Motor neuron (in vitro differentiated cells): ENCODE results near the gene BABAM2. TPM values are rescaled to one million over a fixed set of nuclear protein-coding genes. Genes with fewer than 3 reads are reported as not detected.
A peak's percentile ranks its signal among the peaks of the same experiment; 100 is the strongest.

Experiments
- ATAC-seq, 8 experiments: fragments of 200-7000 bp; cut with Tn5 transposase; replicated peaks in 6 of 8; 2 replicates each; pipeline ENCODE4 v1.8.0; 2021; ENCODE audit warnings: mild to moderate bottlenecking in 8 of 8, moderate library complexity in 8 of 8
- H3K27ac ChIP-seq, 2 donors: fragments of 250-450 bp; sonication (Bioruptor Pico); 2 replicates each; pipeline ENCODE4 v1.9.0; 2021; ENCODE audit warnings: antibody characterized with exemption in 2 of 2, mild to moderate bottlenecking in 2 of 2, moderate library complexity in 1 of 2
- H3K4me1 ChIP-seq, 2 donors: fragments of 250-450 bp; sonication (Bioruptor Pico); replicated peaks in 1 of 2; 2 replicates each; pipeline ENCODE4 v1.6.1; 2021; ENCODE audit warnings: antibody characterized with exemption in 2 of 2, mild to moderate bottlenecking in 2 of 2, moderate library complexity in 1 of 2
- H3K4me3 ChIP-seq, 5 donors: fragments of 250-450 bp; sonication (Bioruptor Pico); 2 replicates each; pipeline ENCODE4 v1.9.0; 2021; ENCODE audit warnings: antibody characterized with exemption in 5 of 5, mild to moderate bottlenecking in 5 of 5, moderate library complexity in 4 of 5
- WGBS, 10 experiments: fragments of 450-650 bp; shearing (Covaris generic); methylation state at CpG; one replicate each; pipeline ENCODE4 v1.0.0; 2022; 5-methylcytosine and 5-hydroxymethylcytosine counted together
- in situ Hi-C, 9 experiments: fragments of 400-800 bp; cut with MboI; loops; one replicate each; pipeline ENCODE4 v1.15.0; 2021; ENCODE audit warnings: low sequenced_read_pairs in 9 of 9, low pct_unique_long_range_greater_than_20kb in 2 of 9; ENCODE audit not compliant: unreplicated experiment in 9 of 9
- total RNA-seq, 8 experiments: library from RNA; unstranded; fragments of 300-600 nt; gene quantifications; 2 replicates each; pipeline versions ENCODE4 v1.2.3 to v1.2.4, GENCODE V29; 2022

The BABAM2 gene
- total RNA-seq, 8 experiments from 2014 or later: 16.4 to 110 (median 36.4) TPM

DNA sequence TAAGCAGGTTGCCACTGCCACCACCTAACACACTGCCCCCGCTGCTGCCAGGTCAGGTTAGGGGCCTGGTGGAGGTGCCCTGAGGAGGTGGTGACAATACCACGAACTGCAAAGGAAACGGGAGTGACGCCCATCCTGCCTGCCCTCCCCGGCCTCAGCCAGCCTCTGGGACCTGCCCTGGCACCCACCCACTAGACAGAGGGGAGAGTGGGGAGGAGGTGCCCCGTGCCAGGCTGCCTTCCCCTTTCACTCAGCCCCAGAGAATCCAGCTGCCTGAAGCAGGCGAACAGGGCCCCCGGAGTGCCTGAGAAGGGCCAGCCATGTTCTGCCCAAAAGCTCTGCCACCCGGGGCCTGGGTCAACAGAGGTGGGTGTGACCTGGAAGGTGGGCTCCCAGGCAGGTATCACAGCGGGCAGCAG lies 457.6 kb downstream of the BABAM2 start:
- H3K27ac ChIP-seq: no peak overlapping the region
- in situ Hi-C loops: no loop called here
- H3K4me1 ChIP-seq: no peaks in the 10 kb centered on the region
- WGBS, 10 experiments: 50 to 70% methylated on average over 1 to 2 of the region's 10 CpGs; no CpG with 5 or more reads in 8 of the 10 experiments
- no peak overlapping the region for H3K4me3 ChIP-seq
- ATAC-seq: no peak

DNA sequence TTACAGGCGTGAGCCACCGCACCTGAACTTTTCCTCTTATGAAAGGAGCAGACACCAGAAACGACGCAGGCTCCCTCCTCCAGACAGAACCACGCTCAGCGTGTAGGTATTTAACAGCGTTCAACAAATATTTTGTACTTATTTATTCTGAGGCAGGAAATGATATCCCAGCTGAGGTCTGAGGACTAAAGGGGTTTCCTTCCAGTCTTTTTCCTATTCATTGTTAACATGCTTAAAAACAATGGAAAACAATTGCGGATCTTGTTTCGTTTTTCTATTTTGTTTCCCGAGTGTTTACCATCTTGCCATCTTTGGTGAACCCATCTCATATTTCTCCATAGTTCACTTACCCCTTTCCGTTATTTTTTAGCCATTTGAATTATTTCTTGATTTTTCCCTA lies 458.4 kb downstream of the BABAM2 start:
- Histone ChIP-seq H3K27ac (no peak overlapping the region), H3K4me3 (no peak overlapping the region), H3K4me1 (no peaks in the 10 kb centered on the region)
- ATAC-seq: no peak
- WGBS, 10 experiments: 92 to 100% (median 96%) methylated on average over 4 to 11 of the region's 11 CpGs
- in situ Hi-C loops: no loop called here

DNA sequence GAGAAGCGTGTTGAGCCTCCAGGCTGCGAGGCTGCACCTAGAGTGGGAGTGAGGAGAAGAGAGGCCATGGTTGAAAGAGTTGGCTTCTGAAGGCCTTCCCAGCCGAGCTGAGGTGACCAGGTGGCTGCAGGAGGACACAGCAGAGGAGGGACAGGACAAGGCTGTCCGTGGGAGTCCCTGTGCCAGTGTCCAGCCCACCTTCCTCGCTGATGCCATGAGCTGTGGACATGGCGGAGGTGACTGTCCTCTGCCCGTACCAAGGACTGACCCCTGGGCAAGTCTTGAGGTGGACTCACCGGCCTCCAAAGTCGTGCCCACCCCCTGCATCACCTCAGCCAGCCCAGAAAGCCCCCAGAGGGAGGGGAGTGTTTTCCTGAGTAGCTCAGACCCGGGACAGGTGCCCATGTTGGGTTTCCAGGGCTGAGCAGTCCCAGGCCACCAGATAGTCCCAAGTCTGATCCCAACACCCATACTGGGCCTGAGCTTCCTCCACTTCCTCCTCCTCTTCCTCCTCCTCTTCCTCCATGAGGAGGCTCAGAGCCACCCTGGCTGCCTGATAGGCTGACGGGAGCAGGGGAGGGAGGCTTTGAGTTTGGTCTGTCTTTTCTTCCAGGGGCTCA lies 459.1 kb downstream of the BABAM2 start:
- no peak for ATAC-seq
- no peaks in the 10 kb centered on the region for H3K4me1 ChIP-seq
- in situ Hi-C loops: no loop called here
- 79 to 100% (median 89%) methylated on average over 1 to 6 of the region's 11 CpGs; no CpG with 5 or more reads in 2 of the 10 experiments for WGBS, 10 experiments
- H3K27ac ChIP-seq: no peak overlapping the region
- no peak overlapping the region for H3K4me3 ChIP-seq

DNA sequence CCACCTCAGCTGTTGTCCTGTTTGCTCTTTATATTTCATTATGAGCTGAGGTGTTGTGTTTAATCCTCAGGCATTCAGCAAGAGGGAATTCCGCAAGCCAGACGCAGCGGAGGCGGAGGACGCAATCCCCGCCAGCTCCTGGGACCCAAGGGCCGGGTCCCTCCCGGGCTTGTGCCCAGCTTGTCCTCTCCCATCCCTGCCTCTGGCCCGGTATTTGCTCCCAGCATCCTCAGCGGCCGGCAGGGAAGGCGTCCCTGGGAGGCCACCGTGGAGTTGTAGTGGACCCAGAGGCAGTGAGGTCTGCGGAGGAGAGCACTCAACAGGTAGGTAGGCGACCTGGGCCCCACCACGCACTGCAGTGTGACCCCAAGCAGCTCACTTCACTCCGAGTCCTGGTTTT lies 459.7 kb downstream of the BABAM2 start:
- ATAC-seq: no peak
- WGBS, 10 experiments: 69 to 90% (median 80%) methylated on average over 1 to 4 of the region's 17 CpGs; no CpG with 5 or more reads in 5 of the 10 experiments
- Histone ChIP-seq H3K4me3 (no peak overlapping the region), H3K27ac (no peak overlapping the region), H3K4me1 (peaks cover 0 to under 1% of the 10 kb centered on the region in 2 donors)
- in situ Hi-C loops: no loop called here

DNA sequence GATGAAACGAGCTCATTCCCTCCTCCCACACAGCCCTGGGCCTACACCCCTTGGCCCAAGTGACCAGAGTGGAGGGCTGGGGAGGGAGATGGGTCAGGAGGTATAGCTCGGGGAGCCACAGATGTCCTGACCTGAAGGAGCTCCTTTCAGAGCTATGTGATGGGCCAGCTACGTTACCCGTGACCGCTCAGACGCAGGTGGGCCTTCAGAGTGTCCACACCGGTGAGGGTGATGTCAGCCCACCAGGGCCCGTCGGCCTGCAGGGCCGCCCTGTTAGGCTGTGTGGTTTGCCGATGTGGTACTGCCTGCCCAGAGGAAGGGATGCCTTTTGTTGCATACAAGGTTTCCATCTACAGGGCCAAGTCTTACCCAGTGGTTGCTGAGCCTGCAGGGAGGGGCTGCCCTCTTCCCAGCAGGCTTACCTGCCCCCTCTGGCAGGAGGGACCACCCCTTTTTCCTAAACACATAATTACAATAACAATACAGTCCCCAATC lies 460.3 kb downstream of the BABAM2 start:
- in situ Hi-C loops: no loop called here
- ATAC-seq: no peak
- peaks cover 0 to 7% of the 10 kb centered on the region in 2 donors for H3K4me1 ChIP-seq
- H3K27ac ChIP-seq: no peak overlapping the region
- WGBS, 10 experiments: 71 to 83% methylated on average over 1 of the region's 11 CpGs; no CpG with 5 or more reads in 8 of the 10 experiments
- H3K4me3 ChIP-seq: no peak overlapping the region

DNA sequence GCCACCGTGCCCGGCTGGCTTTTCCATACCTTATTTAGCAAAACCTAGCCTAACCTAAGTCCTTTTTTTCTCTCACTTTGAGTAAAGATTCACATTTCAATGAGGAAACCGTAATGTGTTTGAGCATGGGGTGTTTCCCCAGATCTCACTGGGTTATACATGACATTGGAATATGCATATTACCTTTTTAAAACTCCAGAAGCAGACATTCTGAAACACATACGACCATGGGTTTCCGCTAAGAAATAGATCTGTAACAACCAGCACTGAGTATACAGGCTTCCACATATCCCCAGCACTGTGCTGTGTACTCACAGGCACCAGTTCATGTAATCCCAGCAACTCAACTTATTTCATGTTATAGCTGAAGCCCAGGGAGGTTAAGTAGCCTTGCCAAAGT lies 461.1 kb downstream of the BABAM2 start:
- in situ Hi-C loops: no loop called here
- 20 to 100% (median 95%) methylated on average over 1 to 4 of the region's 5 CpGs; no CpG with 5 or more reads in 2 of the 10 experiments for WGBS, 10 experiments
- H3K4me1 ChIP-seq: peaks cover 0 to 9% of the 10 kb centered on the region in 2 donors
- peak in 3 of 8 experiments; percentile 4 to 75 (median 7) for ATAC-seq
- no peak overlapping the region for H3K27ac ChIP-seq
- H3K4me3 ChIP-seq: no peak overlapping the region

DNA sequence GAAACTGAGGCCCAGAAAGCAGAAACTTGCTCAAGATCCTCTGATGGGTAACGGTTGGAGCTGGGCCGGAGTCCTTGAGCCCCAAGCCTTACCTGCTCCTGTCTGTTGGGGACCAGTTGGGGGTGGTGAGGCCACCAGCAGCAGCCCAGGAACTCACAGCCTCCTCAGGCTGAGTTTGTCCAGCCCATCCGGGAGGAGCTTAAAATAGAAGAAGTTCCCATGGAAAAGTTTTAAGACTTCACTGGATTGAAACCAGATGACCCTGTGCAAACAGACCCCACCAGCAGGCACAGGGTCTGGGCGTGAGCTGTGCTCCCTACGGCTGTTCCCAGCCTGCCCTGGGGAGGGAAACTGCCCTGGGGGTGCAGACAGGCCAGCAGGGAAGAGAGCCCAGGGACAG lies 461.6 kb downstream of the BABAM2 start:
- 60 to 91% (median 84%) methylated on average over 1 to 4 of the region's 5 CpGs; no CpG with 5 or more reads in 6 of the 10 experiments for WGBS, 10 experiments
- in situ Hi-C loops: no loop called here
- Histone ChIP-seq H3K27ac (no peak overlapping the region), H3K4me3 (no peak overlapping the region), H3K4me1 (peaks cover 0 to 9% of the 10 kb centered on the region in 2 donors)
- ATAC-seq: peak in 2 of 8 experiments; percentile 5 to 59

DNA sequence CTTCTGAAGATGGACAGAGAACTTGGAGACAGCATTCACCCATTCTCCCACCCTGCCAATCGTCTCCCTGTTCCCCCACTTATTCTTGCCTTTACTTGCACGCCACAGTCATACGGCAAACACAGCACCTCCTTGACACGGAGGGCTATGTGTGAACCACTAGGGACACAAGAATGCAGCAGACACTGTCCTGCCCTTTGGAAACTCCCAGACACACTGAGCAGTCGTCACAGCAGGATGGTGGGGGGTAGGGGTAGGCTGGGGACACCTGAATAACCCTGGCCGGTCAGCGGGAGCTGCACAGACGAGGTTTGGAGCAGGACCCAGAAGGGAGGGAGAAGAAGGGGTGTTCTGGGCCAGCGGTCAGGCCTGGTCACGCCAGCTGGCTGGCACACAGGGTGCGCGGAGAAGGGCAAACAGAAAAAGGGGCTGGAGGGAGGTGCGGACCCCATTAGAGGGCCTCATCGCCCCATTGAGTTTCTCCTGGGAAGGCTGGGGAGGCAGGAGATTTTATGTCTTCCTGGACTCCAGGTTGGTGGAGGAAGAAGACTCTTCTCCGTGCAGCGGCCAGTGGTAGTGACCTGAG lies 462.2 kb downstream of the BABAM2 start:
- WGBS, 10 experiments: 58 to 100% (median 90%) methylated on average over 1 to 3 of the region's 16 CpGs; no CpG with 5 or more reads in 3 of the 10 experiments
- no peak for ATAC-seq
- in situ Hi-C loops: no loop called here
- no peak overlapping the region for H3K27ac ChIP-seq
- peaks cover 0 to 9% of the 10 kb centered on the region in 2 donors for H3K4me1 ChIP-seq
- H3K4me3 ChIP-seq: no peak overlapping the region

DNA sequence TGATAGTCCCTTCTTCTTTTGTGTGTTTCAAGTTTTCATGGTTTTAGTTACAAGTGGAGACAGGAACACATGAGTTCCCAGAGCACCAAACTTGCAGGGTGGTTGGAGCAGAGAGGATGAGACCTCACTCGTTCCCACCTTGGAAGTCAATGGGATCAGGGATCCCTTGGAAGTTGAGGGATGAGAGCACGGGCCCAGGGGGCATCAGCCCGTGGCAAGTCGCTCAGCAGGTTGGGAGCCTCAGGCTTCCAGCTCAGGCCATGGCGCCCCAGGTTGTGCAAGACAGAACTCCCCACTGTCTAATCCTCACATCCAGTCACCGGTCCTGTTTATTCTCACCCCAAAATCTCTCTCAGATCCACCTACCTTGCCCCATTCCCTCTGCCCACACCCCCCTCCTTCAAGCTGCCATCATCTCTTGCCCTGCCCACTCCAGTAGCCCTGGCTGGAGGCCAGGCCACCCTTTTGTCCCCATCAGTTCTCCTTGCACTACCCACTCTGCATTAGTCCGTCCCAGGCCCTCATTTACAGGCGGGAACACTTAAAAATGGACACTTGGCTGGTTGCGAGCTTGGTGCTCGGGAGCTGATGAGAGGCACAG lies 464.5 kb downstream of the BABAM2 start:
- H3K4me3 ChIP-seq: no peak overlapping the region
- no peak overlapping the region for H3K27ac ChIP-seq
- 70 to 100% (median 94%) methylated on average over 1 to 6 of the region's 10 CpGs; no CpG with 5 or more reads in 2 of the 10 experiments for WGBS, 10 experiments
- peak in 1 of 8 experiments; percentile 18 for ATAC-seq
- H3K4me1 ChIP-seq: peaks cover 0 to 9% of the 10 kb centered on the region in 2 donors
- in situ Hi-C loops: no loop called here

DNA sequence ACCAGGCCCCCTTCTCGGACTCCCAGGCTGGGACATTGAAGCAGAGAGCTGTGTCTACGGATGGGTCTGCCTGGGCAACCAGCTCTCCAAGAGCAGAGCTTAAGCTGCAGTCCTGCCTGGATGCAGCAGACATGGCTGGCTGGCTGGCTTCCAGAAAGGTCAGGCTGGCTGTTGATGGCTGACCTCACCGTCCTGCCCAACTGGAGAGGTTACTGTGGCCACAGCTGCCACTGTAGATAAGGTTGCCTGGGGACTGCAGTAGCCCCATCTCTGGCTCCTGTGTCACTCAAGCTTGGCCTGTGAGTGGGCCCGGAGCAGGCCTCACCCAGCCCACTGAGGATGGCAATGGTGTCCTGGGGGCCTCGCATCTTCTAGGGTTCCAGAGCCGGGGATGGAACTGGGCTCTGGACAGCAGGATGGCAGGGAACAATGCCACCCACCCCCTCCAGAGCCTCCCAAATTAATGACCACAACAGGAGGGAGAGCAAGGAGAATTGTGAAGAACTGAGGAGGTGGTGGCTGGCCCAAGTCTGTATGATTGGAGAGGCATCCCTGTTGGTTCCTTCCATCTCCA lies 465.1 kb downstream of the BABAM2 start:
- Histone ChIP-seq H3K4me3 (no peak overlapping the region), H3K4me1 (peaks cover 0 to 9% of the 10 kb centered on the region in 2 donors), H3K27ac (no peak overlapping the region)
- 73 to 100% (median 90%) methylated on average over 1 to 3 of the region's 6 CpGs; no CpG with 5 or more reads in 3 of the 10 experiments for WGBS, 10 experiments
- ATAC-seq: peak in 3 of 8 experiments; percentile 30 to 64 (median 46)
- in situ Hi-C loops: no loop called here

DNA sequence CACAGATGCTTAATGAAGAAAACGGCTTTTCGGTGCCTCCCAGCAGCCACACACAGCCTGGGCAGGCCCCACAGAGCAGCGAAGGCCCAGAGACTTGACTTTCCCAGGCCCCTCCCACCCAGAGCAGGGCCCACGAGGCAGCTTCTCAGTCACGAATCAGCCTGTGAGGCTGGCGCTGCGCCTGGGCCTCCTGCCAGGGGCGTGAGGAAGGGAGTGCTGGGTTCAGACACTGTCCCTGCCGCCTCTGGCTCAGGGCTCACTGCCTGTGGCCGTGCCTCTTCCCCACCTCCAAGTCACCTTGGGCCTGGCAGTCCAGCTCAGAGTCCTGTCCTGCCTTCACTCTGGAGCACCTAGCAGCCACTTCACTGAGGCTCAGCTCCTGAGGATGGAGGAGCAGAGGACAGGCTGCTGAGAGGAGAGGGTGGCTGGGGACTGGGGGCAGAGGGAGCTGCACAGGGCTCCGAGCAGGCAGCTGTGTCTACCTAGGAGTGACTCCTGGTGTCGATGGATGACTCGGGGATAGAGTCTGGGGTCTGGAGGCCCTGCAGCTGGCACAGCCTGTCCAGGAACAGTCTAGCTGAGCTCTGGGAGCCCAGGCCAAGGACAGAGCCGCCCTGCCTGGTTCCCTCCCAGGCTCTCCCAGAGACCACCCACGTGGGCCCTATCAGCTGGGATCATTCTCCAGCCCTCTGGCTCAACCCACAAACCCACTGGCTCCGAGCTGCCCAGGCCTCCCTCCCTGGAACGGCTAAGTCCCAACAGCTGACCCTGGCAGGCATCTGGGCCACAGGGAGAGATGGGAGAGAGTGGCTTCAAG lies 465.8 kb downstream of the BABAM2 start:
- H3K4me1 ChIP-seq: peaks cover 0 to 16% of the 10 kb centered on the region in 2 donors
- WGBS, 10 experiments: 20 to 83% (median 34%) methylated on average over 3 to 6 of the region's 17 CpGs; no CpG with 5 or more reads in 7 of the 10 experiments
- in situ Hi-C loops: no loop called here
- ATAC-seq: peak; percentile 62 to 88 (median 71)
- no peak overlapping the region for H3K4me3 ChIP-seq
- H3K27ac ChIP-seq: peak overlapping the region in 1 of 2 donors; percentile 22

DNA sequence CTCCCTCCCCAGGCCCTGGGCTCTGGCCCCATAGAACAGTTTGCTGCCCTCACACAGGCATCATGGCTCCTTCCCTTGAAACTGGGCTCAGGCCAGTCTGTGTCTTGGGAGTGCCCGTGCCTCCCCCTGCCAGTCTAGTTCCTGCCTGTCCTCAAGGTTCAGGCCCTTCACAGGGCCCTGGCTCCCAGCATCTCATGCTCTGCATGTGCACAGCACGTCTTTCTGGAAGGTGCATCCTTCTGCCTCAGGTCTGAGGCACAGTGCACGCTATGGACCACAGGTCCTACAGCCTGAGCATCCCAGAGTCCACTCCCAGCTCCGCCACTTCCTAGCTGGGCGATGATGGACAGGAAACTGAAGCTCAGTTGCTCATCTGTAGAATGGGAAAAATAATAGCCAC lies 466.5 kb downstream of the BABAM2 start:
- in situ Hi-C loops: no loop called here
- Histone ChIP-seq H3K4me1 (peaks cover 0 to 17% of the 10 kb centered on the region in 2 donors), H3K4me3 (no peak overlapping the region), H3K27ac (no peak overlapping the region)
- 20 to 100% (median 96%) methylated on average over 1 to 3 of the region's 5 CpGs; no CpG with 5 or more reads in 7 of the 10 experiments for WGBS, 10 experiments
- ATAC-seq: no peak
